Stimulated activated CD4-positive, alpha-beta T cell treated with anti-CD3 and anti-CD28 coated beads, Interleukin-12 subunit alpha, Interleukin-12 subunit beta, amount 100 ng/mL, for 48 hours (primary cell): ENCODE results near the gene KDF1.
"Not testable (repeated sequence)": the region's sequence is repeated elsewhere in the genome, so short reads cannot be mapped to it uniquely, and the experiment has no call there.

Source experiments
- DNase-seq, 3 donors: peaks; one replicate each; pipeline ENCODE4 v3.0.0-alpha.2; 2020; ENCODE audit warnings: low read depth in 2 of 3, low spot score in 1 of 3

Gene KDF1

DNA sequence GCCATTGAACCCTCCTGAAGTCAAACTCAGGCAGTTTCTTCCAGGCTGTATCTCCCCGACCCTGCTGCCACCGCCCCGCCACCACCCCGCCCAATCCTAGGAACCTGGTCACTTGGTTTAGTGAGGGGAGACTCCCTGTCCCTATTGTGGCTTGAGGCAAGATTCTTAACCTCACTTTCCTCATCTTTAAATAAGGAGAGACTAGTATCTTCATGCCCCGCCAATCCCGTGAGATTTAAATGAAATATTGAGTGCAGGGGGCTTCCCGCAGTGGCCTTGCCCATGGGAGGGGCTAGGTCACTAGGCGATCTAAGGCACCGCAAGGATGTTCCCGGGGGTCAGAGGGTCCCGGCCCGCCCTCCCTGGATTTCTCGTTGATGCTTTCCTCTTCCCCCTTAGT, 998 bp downstream of the KDF1 start:
- no peak for DNase-seq

DNA sequence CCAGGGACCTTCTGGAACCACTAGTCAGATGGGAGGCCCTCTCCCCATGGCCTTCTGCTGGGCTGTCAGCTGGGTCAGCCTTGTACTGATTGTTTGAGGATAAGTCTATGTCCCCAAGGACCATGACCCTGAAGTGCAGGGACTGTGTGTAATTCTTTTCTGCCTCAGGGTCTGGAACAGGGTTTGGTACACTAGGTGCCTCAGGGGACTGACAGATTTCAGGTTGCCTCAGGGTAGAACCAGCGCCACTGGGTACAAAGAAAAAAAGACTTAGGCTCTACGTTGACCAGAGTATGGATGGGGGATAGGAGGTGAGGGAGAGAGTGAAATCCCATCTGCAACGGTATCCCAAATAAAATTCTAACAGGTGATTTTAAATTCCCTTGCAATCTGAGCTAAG, 3.0 kb downstream of the KDF1 start:
- no peak for DNase-seq

DNA sequence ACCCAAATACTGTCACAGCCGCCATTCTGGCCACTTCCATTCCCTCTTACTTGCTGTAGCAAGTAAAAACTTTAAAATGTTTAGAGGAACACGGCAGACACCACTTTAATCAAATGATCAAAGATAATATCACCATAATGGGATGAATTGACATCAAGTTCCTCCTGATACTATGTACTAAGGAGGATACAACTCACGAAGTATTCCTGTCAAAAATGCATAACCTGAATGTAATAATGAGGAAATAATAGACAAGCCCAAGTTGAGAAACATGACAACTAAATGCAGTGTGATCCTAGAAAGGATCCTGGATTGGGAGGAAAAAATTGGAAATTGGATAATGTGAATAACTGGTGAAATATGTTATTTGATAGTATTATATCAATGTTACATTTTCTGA, 3.9 kb downstream of the KDF1 start:
- DNase-seq, result no peak

DNA sequence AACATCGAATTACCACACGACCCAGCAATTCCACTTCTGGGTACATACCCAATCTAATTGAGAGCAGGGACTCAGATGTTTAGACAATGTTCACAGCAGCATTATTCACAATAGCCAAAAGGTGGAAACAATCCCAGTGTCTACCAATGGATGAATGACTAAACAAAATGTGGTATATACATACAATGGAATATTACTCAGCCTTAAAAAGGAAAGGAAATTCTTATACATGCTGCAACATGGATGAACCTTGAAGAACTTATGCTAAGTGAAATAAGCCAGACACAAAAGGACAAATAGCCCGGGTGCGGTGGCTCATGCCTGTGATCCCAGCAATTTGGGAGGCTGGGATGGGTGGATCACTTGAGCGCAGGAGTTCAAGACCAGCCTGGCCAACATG, 6.9 kb downstream of the KDF1 start:
- DNase-seq, result no peak

DNA sequence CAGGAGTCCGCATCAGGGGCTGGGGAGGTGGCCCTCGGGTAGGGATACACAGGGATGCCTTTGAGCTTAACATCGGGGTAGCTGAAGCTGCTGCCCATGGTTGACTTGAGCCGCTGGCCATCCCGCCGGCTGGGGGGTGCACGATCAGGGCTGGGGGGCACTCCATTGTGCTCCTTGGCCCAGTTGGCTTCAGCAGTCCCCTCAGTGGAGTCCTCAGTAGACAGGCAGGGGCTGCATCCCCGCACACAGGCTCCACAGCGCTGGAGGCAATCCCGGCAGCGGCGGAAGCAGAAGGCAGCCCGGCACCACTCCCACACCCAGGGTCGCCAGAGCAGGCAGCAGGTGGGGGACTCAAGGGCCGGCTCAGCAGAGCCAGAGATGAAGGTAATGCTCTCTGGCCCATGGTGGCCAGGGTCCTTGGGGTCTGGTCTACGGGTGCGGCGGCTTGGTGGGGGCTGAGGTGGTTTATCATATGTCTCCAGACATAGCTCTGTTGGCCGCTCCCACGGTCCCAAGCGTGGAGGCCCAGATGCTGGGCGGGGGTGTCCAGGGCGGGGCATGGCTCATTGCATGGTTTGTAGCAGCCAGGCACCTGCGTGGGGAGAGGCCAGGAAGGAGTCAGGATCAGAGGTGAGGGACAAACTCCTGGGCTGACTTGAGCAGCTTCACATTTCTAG, 8.3 kb downstream of the KDF1 start:
- DNase-seq, result no peak

DNA sequence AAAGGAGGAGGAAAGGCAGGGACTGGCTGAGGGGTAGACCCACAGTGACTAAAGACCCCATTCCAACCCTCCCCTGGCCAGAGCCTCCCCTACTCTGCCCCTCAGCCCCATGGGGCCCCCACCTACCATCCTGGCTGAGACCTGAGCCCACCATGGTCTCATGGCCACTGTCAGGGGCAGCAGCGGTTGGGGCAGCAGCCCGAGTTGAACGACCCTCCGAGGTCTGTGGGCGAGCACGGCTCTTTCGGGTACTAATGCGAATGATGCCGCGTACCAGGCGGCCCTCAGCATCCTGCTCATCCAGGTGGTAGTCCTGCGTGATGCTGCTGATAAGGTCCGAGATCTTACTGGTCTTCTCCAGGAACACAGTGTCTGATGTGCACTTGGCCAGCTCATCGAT, 9.1 kb downstream of the KDF1 start:
- no peak for DNase-seq

DNA sequence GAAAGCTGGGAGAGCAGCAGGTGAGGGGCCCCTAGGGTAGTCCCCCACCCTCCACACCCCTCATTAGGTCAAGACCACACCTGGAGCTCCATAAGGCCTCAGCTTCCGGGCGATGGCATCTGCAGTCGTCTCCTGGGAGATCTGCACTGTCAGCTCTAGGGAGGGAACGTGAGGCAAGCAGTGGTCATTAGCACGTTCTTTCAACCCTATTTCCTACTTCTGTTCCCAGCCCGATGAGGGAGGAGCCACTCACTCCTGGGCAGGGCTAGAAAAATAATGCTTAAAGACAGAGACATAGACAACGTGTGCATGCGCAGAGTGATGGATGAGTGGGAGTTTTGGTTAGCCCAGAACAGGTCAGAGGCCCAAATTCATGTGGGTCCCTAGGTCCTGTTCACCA, 9.7 kb downstream of the KDF1 start:
- no peak for DNase-seq

DNA sequence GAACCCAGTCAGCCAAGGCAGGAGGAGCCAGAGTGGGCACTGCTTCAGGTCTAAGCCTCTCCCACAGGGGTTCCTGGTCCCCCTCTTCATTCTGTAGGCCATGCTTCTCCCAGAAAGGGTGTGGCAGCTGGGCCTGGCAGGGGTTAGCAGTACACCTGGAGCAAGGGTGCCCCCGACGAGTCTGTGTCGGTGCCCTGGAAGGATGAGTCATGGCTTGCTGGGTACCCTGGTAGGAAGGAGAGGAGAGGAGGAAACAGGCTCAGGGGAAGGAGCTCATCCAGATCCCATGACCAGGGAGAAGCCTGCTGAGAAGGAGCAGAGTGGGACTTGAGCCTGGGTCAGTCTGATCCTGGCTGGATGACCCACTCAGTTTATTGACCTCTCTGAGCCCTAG, 10.3 kb downstream of the KDF1 start:
- no peak for DNase-seq

DNA sequence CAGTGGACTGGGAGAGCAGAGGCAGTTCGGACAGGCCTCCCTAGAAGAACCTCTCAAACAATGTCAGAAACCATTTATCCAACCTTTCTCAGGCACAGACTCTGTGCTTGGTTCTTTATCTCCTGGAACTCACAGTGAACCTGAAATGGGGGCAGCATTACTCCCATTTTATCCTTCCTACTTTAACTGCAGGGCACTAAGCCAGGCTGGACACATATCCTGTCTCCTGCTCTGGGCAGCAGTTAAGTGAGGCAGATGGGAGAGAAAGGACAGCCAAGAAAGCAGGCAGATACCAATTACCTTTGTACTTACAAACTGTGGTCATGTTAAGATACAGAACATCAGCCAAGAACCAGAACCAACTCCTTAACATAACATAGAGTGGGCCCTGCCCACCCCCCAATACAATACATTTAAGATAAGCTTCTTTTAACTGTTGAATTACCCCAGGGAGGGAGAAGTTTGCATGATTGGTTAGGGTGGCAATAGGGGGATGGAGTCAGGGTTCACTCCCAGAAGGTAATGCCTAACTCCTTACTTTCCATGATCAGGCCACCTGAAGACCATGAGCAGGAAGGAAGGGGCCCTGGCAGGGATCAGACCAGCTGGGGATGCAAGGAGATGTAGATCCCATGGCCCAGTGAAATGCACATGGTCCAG, 10.9 kb downstream of the KDF1 start:
- DNase-seq, result no peak

DNA sequence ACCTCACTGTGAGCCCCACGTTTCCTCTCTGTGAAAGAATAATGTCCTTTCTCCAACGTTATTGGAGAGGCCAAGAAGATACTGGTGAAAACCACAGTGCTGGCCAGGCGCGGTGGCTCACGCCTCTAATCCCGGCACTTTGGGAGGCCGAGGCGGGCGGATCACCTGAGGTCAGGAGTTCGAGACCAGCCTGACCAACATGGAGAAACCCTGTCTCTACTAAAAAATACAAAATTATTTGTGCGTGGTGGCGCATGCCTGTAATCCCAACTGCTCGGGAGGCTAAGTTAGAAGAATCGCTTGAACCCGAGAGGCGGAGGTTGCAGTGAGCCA, 11.6 kb downstream of the KDF1 start:
- not testable (repeated sequence) for DNase-seq

DNA sequence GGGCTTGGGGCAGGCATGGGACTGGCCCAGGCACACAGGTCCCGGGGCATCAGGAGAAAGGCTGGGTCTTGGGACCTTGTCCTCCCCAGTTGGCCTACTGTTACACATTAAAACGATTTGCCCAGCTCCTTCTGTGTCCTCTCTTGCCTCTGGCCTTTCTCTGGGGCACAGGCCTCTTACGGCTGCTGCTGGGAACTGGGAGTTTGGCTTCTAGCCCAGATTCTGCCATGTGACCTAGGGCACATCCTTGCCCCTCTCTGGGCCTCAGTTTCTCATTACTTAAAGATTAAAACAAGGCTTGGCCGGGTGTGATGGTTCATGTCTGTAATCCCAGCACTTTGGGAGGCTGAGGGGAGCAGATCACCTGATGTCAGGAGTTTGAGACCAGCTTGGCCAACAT, 14.0 kb downstream of the KDF1 start:
- DNase-seq, result no peak

DNA sequence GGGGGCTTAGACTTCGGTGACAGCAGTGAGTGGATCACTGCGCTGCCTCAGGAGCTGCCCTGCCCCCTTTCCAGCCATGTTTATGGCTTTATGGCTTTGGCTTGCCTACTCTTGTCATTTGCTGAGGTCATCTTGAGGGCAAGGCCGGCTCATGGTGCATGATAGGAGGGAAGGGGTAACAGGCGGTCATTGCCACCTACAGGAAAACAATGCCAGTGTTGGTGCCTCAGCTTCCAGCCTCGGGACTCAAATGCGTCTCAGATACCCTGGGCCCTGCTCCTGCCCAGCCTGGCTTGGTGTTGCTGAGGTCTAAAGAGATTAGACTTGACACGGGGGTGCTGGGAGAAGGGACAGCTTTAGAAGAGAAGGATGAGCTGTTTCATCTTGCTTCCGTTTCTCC, 14.5 kb downstream of the KDF1 start:
- DNase-seq, result no peak

DNA sequence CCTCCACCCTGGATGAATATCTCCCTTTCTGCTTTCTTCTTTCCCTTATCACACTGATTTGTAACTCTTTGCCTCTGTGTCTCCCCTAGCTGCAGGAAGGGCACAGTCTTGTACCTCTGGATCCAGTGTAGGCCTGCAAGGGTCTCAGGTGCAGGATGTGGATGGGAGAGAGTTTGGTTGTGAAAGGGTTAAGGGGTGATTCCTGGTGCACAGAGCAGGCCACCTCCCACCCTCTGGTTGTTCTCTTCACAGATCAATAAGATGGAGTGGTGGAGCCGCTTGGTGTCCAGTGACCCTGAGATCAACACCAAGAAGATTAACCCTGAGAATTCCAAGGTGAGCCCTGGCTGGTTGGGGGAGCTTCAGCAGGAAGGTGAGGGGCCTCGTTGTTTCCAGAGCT, 15.1 kb downstream of the KDF1 start:
- no peak for DNase-seq

DNA sequence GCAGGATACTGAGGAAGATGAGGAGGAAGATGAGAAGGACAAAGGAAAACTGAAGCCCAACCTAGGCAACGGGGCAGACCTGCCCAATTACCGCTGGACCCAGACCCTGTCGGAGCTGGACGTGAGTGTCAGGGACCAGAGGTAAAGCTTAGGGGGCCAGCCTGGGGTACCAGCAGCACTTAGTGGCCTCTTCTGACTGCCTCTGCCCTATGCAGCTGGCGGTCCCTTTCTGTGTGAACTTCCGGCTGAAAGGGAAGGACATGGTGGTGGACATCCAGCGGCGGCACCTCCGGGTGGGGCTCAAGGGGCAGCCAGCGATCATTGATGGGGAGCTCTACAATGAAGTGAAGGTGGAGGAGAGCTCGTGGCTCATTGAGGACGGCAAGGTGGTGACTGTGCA, 17.6 kb downstream of the KDF1 start:
- DNase-seq, result no peak

DNA sequence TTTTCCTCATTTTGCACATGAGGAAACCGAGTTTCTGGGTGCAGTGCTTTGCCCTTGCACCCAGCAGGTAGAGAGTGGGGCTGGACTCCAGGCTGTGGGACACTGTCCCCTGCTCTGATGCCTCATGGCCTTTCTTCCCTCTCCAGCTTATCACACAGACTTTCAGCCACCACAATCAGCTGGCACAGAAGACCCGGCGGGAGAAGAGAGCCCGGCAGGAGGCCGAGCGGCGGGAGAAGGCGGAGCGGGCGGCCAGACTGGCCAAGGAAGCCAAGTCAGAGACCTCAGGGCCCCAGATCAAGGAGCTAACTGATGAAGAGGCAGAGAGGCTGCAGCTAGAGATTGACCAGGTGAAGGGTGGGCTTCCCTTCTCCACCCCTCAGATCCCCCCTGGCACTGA, 19.0 kb downstream of the KDF1 start:
- no peak for DNase-seq

DNA sequence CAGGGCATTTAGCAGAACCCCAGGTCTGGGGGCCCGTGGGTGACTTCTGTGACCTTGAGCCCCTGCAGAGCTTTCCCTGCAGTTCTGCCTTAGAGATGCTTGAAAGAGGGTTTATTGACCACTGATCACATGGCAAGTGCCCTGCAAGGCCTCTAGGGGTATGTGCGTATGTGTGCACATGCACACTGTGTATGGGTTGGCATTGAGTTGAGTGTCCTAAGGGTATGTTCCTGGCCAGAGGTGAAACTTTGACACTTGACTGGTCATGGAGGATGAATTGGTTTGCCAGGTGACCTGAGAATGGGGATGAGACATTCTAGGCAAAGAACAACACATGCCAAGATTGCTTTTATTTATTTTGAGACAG, 21.6 kb downstream of the KDF1 start:
- DNase-seq, result no peak

DNA sequence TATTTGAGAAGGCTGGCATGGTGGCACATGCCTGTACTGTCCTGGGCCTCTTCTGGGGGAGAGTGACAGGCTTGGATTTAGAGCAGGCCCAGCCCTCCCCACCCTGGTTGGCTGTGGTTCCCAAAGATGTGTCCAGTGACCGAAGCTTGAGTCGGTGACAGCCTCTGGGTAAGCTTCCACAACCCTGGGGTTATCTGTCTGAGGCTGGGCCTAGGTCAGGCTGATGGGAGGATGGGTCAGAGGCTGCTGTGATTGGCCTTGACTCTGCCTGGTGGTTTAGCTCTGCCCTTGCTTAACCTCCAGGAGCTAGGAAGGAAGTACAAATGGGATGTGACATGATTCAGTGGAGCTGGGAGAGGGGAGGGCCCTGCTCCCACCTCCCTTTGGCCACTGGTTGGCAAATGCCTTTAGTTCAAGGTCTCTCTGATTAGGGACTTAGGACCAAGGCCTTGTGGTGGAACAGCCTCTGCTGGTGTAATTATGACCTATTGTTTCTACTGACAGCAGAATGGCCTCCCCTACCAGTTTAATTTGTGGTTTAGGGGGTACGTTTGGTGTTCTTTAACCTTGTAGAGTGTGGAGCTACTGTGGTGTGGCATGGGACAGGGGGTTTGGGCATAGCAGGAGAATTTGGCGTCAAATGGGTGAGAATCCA, 22.1 kb downstream of the KDF1 start:
- no peak for DNase-seq

DNA sequence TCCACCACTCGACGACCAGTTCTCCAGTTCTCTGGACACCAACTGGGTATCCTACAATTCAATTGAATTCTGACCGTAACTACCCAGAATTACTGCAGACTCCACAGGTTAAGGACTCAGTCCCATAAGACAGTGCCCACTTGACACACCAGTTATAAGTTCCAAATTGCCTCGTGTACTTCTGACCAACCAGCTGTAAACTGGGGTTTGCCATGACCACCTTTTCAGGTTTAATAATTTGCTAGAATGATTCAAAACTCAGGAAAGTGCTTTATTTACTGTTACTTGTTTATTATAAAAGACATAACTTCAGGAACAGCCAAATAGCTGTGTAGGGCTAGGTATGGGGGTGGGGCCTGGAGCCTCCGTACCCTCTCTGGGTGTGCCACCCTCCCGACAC, 23.4 kb downstream of the KDF1 start:
- no peak for DNase-seq

DNA sequence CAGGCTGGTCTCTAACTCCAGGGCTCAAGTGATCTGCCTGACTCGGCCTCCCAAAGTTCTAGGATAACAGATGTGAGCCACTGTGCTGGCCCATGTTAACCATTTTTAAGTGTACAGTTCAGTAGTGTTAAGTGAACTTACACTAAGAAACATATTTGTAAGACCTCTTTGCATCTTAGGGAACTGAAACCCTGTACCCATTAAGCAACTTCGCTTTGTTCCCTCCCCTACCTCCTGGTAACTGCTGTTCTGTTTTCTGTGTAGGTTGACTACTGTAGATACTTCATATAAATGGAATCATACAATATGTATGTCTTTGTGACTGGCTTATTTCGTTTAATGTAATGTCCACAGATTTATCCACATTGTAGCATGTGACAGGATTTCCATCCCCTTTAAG, 27.7 kb downstream of the KDF1 start:
- no peak for DNase-seq

DNA sequence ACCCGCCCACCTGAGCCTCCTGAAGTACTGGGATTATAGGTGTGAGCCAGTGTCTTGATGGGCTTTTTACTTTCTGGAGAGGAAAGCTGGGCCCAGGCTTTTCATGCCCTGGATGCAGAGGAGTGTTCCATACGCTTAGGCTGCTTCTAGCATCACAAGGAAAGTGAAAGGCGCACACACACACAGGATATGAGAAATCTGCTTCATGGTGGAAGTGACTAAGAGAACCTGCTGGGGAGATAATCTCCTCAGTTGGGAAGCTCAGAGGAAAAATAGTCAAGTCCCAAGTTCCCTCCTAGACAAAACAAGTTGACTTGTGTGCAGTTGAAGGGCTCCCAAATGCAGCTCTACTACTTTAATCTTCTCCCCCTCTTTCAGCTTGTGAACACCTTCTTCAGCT, 36.6 kb downstream of the KDF1 start:
- DNase-seq, result peak in 1 of 3 donors; percentile 4

DNA sequence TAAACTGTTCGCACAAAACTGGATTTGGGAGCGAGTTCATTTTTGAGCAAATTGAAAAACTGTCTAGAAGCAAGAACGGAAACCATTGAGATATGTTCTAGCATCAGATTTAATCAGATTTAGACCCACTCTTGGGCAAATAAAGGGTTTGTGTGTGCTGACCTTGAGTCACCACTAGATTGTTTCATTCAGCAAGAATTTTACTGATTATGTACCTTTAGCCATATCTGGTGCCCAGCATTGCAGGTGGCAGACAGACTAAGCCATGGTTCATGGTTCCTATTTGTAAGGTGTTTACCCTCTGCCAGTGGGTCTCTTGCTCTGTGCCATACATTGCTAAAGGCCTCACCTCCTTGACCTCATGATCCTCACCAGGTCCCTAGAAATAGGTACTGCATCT, 37.4 kb downstream of the KDF1 start:
- no peak for DNase-seq

DNA sequence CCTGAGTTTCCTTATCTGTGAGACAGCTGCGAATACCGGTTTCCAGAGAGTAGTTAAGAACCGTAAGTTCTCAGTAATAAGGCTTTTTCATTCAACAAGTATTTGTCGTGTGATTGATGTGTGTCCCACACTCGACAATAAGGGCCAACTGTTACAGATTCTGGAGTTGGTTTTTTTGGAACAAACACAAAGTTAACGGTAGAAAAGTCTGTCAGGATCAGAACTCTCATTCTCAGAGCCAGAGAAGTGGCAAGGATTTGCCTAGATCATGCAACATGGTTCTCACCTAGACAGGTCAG, 37.9 kb downstream of the KDF1 start:
- no peak for DNase-seq
